T-helper 2 cell treated with Interferon-gamma antibody and Interleukin-4, amounts not matched to agents 100 ng/mL and 5 ng/mL, for 36 hours (primary cell): ENCODE results near the gene FXYD7. TPM values are rescaled to one million over a fixed set of nuclear protein-coding genes. Genes with fewer than 3 reads are reported as not detected.
"Not testable (repeated sequence)": the region's sequence is repeated elsewhere in the genome, so short reads cannot be mapped to it uniquely, and the experiment has no call there.

ENCODE experiments used
- intact Hi-C: fragments of 100-400 bp; cut with micrococcal nuclease; formaldehyde crosslinking; loops from one replicate; pipeline ENCODE4 v1.15.1; 2023
- total RNA-seq: library from RNA; stranded (reverse); gene quantifications from 2 replicates; pipeline ENCODE4 v1.2.3, GENCODE V29; 2022

FXYD7 gene
- 0.70 and 1.9 TPM in 2 replicates for total RNA-seq

GRCh38 chr19:35143231-35143715, at the start of gene FXYD7:
FXYD7 (plus strand) TSS chr19:35143255; CDS start chr19:35143334, 79 bp downstream.
- intact Hi-C loops, result no loop called here

DNA sequence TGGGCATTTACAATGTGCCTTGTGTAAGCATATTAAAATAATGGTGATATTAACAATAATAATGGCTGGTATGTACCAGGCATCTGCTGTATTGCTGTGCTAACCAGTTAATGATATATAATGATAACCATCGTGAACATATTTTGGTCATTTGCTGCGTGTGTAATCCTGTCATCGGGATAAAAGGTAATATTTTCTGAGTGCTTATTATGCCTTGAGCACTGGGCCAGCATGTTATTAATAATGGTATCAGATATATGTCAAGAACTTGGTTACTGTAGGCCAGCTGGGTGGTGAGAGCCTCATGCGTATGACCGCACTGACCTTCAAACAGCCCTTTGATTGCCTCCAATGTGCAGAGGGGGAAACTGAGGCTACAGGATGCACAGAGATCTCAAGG, 49.6 kb upstream of the FXYD7 start:
- intact Hi-C loops, result no loop called here

- intact Hi-C loops, result no loop called here
Measured at GRCh38 chr19:35093941-35094647, 49.0 kb upstream of the FXYD7 start.

DNA sequence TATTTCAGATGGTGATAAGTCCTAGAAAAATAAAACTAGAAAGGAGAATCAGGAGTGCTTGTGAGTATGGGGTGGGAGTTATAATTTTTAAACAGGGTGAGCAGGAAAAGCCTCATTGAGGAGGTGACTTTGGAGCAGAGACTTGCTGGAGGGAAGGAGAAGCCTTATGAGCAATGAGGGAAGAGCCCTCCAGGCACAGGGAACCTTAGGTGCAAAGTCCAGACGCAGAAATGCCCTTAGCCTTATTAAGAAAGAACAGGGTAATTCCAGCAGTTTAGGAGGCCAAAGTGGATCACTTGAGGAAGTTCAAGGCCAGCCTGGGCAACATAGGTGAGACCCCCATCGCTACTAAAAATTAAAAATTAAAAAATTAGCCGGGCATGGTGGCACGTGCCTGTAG, 48.4 kb upstream of the FXYD7 start:
- intact Hi-C loops, result no loop called here

- intact Hi-C loops, result no loop called here
Measured at GRCh38 chr19:35095667-35096368, 47.2 kb upstream of the FXYD7 start.

DNA sequence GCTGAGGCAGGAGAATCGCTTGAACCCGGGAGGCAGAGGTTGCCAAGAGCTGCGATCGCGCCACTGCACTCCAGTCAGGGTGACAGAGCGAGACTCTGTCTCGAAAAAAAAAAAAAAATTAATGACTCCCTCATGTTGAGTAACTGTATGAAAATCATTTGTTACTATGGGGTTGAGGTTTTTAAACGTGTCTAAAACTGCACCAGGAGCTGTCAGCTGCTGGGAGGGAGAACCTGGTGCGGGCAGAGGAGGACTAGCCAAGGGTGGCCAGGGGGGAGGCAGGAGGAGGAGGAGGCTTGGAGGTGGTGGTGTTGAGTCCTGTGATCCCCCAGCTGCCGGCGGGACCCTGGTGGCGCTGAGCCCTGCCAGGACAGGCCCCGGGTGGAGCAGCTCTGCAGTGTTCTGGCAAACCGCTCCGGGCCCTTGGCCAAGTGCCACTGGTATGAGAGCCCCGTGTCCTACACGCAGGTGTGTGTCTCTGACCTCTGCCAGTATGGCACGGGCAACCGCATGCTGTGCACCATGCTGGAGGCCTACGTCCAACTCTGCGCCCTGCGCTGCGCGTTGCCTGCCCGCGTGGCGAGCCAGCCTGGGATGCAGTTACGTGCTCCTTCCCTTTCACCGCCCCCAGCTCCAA, 44.5 kb upstream of the FXYD7 start:
- intact Hi-C loops, result no loop called here

DNA sequence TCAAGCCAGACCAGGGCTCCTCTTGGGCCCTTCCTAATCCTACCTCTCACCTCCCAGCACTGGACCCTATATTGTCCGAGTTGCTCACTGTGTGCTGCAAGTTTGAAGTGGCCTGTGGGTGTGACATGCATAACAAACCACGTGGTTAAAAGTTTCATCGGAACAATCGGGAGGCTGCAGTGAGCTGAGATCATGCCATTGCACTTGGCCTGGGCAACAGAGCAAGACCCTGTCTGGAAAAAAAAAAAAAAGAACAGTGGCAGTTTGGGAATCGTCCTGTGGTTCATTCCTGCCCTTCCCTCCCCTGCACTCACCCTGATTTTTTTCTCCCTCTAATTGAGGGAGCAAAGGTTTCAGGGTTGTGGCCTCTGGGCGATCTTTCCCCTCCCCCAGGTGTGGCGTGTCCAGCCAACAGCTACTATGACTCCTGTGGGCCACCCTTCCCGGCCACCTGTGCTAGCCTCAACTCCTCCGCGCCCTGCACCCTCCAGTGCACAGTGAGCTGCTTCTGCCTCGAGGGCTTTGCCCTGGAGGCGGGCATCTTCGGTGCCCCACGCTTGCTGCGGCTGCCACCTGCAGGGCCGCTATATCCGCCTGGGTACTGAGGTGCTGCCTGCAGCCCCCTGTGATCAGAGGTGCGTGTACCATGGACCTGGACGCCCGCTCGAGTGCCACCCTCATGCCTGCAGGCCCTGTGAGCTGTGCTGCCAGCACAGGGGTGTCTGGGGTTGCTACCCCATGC, 43.7 kb upstream of the FXYD7 start:
- intact Hi-C loops, result no loop called here

GRCh38 chr19:35099897-35100275, 43.2 kb upstream of the FXYD7 start:
- intact Hi-C loops, result no loop called here

DNA sequence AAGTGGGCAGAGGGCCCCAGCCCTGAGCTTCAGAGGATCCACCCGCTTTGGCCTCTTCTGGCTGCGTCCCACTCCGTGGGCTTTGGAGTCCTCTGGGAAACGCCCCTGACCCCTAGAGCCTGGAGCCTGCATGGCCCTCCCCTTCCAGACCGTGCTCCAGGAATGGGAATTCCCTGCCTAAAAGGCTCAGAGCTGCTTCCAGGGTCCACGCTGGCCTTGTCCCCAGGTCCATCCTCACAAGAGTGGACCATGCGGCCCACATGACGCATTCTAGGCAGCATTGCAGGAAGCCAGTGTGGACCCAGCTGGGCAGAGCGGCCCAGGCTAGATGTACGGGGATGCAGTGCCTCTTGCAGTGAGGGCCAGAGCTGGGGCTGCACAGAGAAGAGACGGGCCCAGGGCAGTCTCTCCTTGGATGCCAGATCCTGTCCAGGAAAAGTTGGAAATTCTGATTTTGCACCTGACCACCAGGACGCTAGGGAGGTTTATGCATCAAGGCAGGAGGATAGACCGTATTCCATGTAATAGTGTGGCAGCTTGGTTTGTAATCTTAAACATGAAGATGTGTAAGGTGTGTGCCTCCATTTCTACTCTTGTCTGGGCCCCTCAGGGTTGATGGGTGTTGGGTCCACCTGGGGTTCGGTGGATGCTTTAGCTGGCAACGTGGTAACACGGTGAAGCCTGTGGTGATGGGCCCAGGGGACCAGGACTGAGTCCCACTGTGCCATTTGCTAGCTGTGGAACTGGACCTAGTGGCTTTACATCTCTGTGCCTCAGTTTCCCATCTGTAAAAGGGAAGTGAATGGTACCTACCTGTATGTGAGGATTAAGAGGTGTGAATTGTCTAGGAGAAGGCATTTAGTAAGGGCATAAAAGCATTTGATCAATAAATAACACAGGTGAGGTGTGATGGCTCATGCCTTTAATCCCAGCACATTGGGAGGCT, 42.2 kb upstream of the FXYD7 start:
- intact Hi-C loops, result no loop called here

- intact Hi-C loops, result not testable (repeated sequence)
Measured at GRCh38 chr19:35101949-35102348, 41.1 kb upstream of the FXYD7 start.

GRCh38 chr19:35103614-35104013, 39.4 kb upstream of the FXYD7 start:
- intact Hi-C loops, result not testable (repeated sequence)

- intact Hi-C loops, result no loop called here
Measured at GRCh38 chr19:35104361-35104760, 38.7 kb upstream of the FXYD7 start.

DNA sequence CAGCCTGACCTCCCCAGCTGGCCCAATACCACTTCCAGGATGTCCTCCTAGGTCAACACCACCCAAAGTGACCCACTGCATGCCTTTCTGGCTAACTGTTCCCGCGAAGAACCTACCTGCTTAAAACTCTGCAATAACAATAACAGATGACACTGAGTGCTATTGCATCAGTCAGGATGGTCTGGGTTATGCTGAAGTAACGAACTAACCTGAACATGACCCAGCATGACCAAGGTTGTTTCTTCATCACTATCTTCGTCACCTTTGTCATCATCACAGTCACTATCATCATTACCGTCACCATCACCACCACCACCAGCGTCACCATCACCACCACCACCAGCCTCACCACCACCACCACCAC, 38.0 kb upstream of the FXYD7 start:
- intact Hi-C loops, result no loop called here

- intact Hi-C loops, result no loop called here
Measured at GRCh38 chr19:35105411-35106290, 37.4 kb upstream of the FXYD7 start.

DNA sequence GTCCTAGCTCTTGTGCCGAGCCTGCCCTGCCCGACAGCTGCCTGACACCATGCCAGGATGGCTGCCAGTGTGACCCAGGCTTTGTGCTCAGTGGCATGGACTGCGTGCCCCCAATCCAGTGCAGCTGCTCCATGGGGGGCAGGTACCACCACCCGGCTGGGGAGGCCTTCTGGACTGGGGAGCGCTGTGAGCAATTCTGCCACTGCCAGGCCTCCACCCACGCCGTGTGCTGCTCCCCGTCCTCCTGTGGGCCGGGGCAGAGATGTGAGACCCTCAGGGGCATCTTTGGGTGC, 36.8 kb upstream of the FXYD7 start:
- intact Hi-C loops, result no loop called here

GRCh38 chr19:35106898-35107541, 36.0 kb upstream of the FXYD7 start:
- intact Hi-C loops, result no loop called here

DNA sequence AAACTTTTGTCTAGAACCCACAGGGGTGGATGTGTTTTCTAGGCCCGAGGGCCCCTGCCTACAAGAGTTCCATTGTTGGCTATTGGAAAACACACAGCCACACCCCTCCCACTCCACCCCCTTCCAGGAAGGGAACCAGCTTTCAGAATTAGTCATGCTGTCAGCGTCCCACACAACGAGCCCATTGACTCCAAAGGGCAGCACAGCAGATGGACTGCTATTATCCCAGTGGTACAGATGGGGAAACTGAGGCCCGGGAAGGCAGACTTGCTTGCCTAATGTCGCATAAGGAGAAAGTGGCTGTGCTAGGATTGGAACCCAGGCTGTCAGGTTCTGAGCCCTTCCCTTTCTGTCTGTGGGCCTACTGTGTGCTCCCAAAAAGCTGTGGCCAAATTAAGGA, 35.5 kb upstream of the FXYD7 start:
- intact Hi-C loops, result no loop called here

DNA sequence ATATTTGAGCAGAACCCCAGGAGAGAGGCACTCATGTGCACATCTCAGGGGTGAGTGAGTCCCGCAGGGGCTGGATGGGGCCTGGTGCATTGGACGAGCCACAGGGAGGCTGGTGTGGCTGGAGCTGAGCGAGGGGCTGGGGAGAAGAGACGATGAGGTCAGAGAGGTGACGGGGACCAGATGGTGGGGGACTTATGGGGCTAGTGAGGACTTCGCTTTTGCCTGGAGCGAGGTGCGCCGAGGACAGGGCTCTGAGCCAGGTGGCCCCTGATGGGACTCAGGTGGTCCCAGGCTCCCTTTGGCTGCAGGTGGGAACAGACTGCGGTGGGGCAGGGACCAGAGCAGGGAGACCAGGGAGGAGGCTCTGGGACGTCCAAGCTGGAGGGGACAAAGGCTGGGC, 34.3 kb upstream of the FXYD7 start:
- intact Hi-C loops, result no loop called here

- intact Hi-C loops, result no loop called here
Measured at GRCh38 chr19:35109395-35110112, 33.5 kb upstream of the FXYD7 start.
